Effector memory CD4-positive, alpha-beta T cell (primary cell): ENCODE data around the gene SHH.

Experiments used
- DNase-seq, 3 donors: peaks; one replicate each; pipeline ENCODE4 v3.0.0-alpha.2; 2020
- H3K27ac ChIP-seq: 2 replicates; pipeline ENCODE4 v1.7.0; 2013; ENCODE audit warnings: mild to moderate bottlenecking, low read length, moderate library complexity; ENCODE audit not compliant: insufficient read depth, poor library complexity, severe bottlenecking
- H3K27me3 ChIP-seq: replicated peaks from 2 replicates; pipeline ENCODE4 v1.7.0; 2013; ENCODE audit warnings: mild to moderate bottlenecking, low read length; ENCODE audit not compliant: insufficient read depth, control insufficient read depth, poor library complexity, severe bottlenecking
- H3K36me3 ChIP-seq: 2 replicates; pipeline ENCODE4 v1.7.0; 2013; ENCODE audit warnings: mild to moderate bottlenecking, low read length, moderate library complexity; ENCODE audit not compliant: control insufficient read depth, insufficient read depth
- H3K4me1 ChIP-seq: 2 replicates; pipeline ENCODE4 v1.7.0; 2013; ENCODE audit warnings: low read length, mild to moderate bottlenecking; ENCODE audit not compliant: control insufficient read depth, insufficient read depth, poor library complexity, severe bottlenecking
- H3K4me3 ChIP-seq: 2 replicates; pipeline ENCODE4 v1.7.0; 2013; ENCODE audit warnings: low read length, low read depth, mild to moderate bottlenecking; ENCODE audit not compliant: insufficient read depth, poor library complexity, severe bottlenecking
- H3K9me3 ChIP-seq: 2 replicates; pipeline ENCODE4 v1.7.0; 2013; ENCODE audit warnings: mild to moderate bottlenecking, low read length, moderate library complexity; ENCODE audit not compliant: control insufficient read depth

The SHH gene

DNA sequence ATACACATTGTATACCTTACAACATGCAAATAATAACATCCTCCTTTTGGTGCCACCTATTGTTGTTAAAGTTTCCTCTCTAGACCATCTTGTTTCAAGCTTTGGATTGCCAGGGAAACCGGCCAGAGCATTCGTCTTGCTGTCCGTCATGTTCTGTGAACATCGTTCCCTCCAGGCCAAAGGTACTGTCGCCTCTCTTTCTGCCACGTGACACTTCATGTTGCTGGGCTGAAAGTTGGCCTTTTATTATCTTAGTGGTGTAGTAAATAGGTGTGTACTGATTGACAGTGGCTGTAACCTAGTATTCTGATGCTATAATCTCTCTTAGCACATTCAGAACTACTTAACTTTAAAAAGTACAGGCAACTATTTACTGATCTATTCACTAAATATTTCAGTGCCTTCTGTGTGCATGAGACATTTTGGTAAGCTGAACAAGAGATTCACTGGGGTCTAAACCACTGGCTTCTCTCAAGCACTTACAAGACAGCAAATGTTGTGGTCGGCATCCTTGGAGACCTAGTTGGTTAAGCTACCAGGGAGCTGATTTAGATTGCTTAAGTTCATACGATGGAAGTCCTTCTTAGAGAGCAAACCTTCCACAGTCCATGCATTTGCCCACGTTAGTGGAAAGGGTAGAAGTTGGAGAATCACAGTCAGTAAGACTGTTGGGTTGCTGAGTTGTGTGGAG is 52.4 kb downstream of the SHH start:
- H3K27me3 ChIP-seq, result no peaks in the 10 kb centered on the region
- no peak for DNase-seq
- no peak overlapping the region for H3K27ac ChIP-seq
- H3K9me3 ChIP-seq, result no peaks in the 10 kb centered on the region
- peaks cover 18% of the 10 kb centered on the region for H3K36me3 ChIP-seq
- no peak overlapping the region for H3K4me3 ChIP-seq
- peaks cover 24% of the 10 kb centered on the region for H3K4me1 ChIP-seq

DNA sequence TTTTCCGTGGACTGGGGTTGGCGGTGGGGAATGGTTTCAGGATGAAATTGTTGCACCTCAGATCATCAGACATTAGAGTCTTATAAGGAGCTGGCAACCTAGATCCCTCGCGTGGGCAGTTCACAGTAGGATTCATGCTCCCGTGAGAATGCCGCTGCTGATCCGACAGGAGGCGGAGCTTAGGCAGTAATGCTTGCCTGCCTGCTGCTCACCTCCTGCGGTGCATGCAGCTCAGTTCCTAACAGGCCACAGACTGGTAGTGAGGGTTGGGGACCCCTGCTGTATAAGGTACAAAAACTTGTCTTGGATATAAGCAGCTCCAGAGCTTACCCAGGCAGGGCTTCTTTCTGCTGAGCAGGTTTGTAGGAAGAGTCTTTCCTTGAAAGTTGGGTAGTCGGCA is 53.9 kb downstream of the SHH start:
- Histone ChIP-seq H3K27ac (no peak overlapping the region), H3K36me3 (peaks cover 21% of the 10 kb centered on the region)

DNA sequence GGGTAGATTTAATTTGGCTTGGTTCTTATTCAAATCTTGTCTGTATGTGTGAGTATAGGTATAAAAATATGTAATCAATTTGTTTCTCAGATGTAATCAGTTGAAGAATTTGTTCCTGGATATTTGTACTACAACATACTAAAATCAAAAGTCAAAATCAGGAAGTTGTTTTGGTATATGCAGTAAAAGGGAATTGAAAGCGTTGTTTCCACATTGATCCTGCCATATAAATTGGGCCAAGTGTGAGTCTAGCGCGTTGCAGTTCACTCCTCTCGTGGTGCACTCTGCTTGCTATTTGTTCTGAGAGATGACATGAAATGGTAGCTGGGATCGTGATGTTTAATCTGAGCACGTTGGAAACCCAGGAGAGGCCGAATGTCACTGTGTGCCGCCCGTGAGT is 55.9 kb downstream of the SHH start:
- no peaks in the 10 kb centered on the region for H3K27me3 ChIP-seq
- no peaks in the 10 kb centered on the region for H3K9me3 ChIP-seq
- no peaks in the 10 kb centered on the region for H3K4me1 ChIP-seq
- peaks cover 21% of the 10 kb centered on the region for H3K36me3 ChIP-seq
- H3K27ac ChIP-seq, result no peak overlapping the region
- no peak overlapping the region for H3K4me3 ChIP-seq
- no peak for DNase-seq

More for the DNA sequence above, 53.9 kb downstream of the SHH start:
- DNase-seq, result no peak
- peaks cover 10% of the 10 kb centered on the region for H3K4me1 ChIP-seq
- H3K27me3 ChIP-seq, result no peaks in the 10 kb centered on the region
- no peaks in the 10 kb centered on the region for H3K9me3 ChIP-seq
- H3K4me3 ChIP-seq, result no peak overlapping the region

DNA sequence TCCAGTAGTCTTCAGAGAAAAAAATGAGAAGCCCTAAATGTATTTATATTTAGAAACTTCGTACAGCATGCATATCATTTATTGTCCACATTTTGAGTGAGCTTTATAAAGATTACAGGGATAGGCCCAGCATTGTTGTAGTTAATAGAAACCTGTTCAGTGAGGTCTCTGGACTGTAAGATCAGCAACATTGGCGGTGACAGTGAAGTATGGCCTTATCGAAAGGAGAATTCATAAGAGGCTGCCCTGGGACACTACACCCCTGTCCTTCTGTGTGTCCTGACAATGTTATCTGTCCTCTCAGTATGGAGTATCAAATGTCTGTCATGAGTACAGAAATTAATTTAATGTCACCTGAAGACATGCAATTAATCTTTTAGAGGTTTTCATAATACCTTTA is 57.2 kb downstream of the SHH start:
- no peak for DNase-seq
- Histone ChIP-seq H3K27ac (no peak overlapping the region), H3K9me3 (no peaks in the 10 kb centered on the region), H3K4me3 (no peak overlapping the region), H3K27me3 (no peaks in the 10 kb centered on the region), H3K36me3 (peaks cover 20% of the 10 kb centered on the region), H3K4me1 (no peaks in the 10 kb centered on the region)

DNA sequence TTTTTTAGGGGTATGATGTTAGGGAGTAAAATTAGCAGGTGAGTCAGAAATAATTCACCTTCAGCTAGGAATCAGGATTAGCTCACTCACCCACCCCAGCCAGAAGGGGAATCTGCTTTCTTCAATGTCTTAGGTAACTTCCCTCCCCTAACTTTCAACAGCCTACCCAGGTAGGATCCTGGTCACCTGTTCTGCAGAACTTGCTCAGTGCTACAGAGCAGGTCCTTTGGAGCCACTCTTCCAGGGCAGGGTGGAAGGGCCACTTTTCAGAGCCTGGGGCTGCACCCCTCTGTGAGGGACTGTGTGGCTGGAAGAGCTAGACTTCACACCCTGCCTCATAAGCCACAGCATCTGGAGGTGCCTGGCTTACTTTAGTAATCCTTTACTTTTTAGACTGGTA is 58.1 kb downstream of the SHH start:
- Histone ChIP-seq H3K4me1 (no peaks in the 10 kb centered on the region), H3K36me3 (peaks cover 15% of the 10 kb centered on the region), H3K27ac (no peak overlapping the region), H3K9me3 (no peaks in the 10 kb centered on the region), H3K4me3 (no peak overlapping the region), H3K27me3 (no peaks in the 10 kb centered on the region)
- DNase-seq, result no peak

DNA sequence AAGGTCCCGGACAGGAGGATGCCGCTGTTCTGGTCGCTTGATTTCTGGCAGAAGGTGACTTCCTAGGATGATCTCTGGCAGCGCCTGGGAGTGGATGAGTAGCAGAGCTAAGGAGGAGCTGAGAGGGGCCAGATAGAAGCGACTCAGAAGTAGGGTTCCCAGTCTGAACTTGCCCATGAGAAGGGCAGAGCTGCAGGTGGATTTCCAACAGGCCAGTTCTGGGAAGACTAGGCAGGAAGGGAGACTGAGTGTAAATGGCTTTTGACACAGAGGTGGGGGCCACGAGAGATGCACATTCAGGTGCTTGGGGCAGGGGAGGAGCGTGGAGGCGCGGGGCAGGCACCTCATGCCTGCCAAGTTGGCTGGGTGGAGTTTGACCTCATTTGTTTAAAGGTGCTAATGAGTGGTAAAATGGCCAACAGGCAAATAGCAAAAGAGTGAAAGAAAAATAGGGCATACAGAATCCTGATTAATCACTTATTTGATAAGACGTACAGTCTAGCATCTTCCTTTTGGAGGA is 58.8 kb downstream of the SHH start:
- H3K27ac ChIP-seq, result no peak overlapping the region
- H3K36me3 ChIP-seq, result peaks cover 11% of the 10 kb centered on the region
- H3K4me1 ChIP-seq, result no peaks in the 10 kb centered on the region
- no peak for DNase-seq
- no peaks in the 10 kb centered on the region for H3K27me3 ChIP-seq
- no peak overlapping the region for H3K4me3 ChIP-seq
- no peaks in the 10 kb centered on the region for H3K9me3 ChIP-seq

DNA sequence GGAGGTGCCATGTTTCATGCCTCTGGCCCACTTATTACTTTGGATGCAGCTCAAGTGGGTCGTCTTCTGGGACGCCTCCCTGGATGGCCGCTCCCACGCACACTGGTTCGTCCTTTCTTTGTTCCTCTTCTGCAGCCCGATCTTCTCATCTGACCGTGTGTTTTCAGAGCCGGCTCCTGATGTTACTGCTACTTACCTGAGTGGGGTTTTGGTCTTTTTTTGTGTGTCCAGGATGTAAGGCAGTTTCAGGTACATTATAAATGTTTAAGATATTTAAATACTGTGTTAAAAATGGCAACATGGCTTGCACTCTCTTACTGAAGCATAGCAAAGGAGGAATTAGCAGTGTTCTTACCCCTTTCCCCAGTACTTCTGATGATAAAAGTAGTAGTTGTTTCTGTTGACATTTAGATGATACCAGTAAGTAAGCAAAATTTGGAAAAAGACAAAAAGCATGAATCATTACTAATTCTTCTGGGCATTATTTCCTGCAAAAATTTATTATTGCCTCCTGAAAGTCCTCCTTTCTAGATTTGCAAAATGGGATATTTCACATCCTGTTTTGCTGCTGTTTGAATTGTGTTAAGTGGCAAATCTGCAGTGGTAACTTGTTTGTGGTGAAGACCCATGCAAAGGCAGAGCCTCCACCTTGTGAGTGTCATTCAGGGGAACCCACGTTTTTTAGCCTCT is 59.4 kb downstream of the SHH start:
- H3K4me1 ChIP-seq, result no peaks in the 10 kb centered on the region
- H3K4me3 ChIP-seq, result no peak overlapping the region
- no peaks in the 10 kb centered on the region for H3K27me3 ChIP-seq
- DNase-seq, result no peak
- H3K27ac ChIP-seq, result no peak overlapping the region
- no peaks in the 10 kb centered on the region for H3K9me3 ChIP-seq
- H3K36me3 ChIP-seq, result peaks cover 9% of the 10 kb centered on the region

DNA sequence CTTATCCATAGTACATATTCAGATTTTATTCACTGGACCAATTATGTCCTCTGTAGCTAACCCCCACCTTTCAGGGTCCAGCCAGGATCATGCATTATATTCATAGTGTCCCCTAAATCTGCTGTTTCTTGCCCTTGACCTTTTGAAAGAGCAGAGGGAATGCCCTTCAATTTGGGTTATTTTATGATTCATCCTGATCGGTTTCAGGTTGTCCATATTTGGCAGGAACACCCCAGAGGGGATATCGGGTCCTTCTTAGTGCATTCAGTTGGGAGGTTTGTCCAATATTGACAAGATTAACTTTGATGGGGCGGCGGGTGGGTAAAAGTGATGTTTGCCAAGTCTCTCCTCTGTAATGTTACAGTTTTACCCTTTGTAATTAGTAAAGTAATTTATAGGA is 60.9 kb downstream of the SHH start:
- Histone ChIP-seq H3K27ac (no peak overlapping the region), H3K9me3 (no peaks in the 10 kb centered on the region), H3K4me1 (no peaks in the 10 kb centered on the region), H3K36me3 (peaks cover 4% of the 10 kb centered on the region), H3K27me3 (no peaks in the 10 kb centered on the region), H3K4me3 (no peak overlapping the region)
- DNase-seq, result no peak

DNA sequence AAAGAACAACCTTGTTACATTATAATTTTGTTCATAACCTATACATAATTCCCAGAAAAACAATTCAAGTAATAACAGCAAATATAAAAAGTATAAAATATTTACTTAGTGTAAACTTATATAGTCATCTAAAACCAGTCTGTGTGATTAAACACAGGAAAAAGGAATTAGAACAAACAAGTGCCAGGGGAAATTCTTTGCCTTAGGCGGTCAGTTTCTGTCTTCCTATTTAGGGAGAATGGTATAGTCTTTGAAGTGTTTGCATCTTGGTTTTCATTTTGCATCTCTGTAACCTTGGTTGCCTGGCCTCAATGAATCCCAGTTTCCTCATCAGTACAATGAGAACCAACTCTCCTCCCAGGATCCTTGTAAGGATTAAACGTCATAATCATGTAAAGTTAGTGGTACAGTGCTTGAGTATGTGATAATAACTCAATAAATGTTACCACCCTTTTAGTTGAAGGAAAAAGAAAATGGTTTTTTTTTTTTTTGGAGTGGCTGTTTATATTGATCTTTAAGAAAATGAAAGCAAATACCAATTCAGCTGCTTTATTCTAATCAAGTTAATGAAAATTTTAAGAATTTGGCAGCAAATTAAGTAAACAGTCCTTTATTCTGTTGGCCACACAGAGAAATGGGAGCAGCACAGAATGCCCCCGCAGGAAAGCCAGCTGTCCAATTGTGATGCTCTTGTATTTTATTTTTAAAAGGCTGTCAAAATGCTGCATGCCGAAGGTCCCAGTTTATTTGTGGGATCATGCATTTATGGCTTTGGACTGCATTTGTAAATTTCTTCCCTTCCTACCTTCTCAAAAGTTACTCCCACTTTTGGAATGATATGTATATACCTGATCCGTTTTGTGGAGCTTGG is 61.8 kb downstream of the SHH start:
- no peak for DNase-seq
- Histone ChIP-seq H3K36me3 (peaks cover 12% of the 10 kb centered on the region), H3K4me3 (no peak overlapping the region), H3K27me3 (no peaks in the 10 kb centered on the region), H3K27ac (no peak overlapping the region), H3K9me3 (no peaks in the 10 kb centered on the region), H3K4me1 (no peaks in the 10 kb centered on the region)
